ENCODE results near the gene RPP21. TPM values are rescaled to one million over a fixed set of nuclear protein-coding genes. Genes with fewer than 3 reads are reported as not detected.

The RPP21 gene
- total RNA-seq (ENCODE audit: unreplicated experiment), result 35.2 TPM
- long read RNA-seq, transcript RPP21-224 (5 exons, 525 nt), result major isoform, 20 of 26 reads
- long read RNA-seq, partial matches to known transcripts, result 1 of 26 reads
- long read RNA-seq, other reads (novel, unspliced or antisense), result 2 of 26 reads

- Mint-ChIP-seq H3K36me3 (ENCODE audit: low read depth, unreplicated experiment) (peaks cover 16% of the 10 kb centered on the region), H3K4me1 (ENCODE audit: unreplicated experiment) (peaks cover 8% of the 10 kb centered on the region), H3K4me3 (ENCODE audit: unreplicated experiment) (peak within 1 kb of the TSS; percentile 88), H3K9me3 (ENCODE audit: unreplicated experiment) (no peaks in the 10 kb centered on the region), H3K27ac (ENCODE audit: unreplicated experiment) (no peak within 1 kb of the TSS), H3K27me3 (ENCODE audit: unreplicated experiment) (peaks cover 7% of the 10 kb centered on the region)
- TF ChIP-seq, protein P1, sequence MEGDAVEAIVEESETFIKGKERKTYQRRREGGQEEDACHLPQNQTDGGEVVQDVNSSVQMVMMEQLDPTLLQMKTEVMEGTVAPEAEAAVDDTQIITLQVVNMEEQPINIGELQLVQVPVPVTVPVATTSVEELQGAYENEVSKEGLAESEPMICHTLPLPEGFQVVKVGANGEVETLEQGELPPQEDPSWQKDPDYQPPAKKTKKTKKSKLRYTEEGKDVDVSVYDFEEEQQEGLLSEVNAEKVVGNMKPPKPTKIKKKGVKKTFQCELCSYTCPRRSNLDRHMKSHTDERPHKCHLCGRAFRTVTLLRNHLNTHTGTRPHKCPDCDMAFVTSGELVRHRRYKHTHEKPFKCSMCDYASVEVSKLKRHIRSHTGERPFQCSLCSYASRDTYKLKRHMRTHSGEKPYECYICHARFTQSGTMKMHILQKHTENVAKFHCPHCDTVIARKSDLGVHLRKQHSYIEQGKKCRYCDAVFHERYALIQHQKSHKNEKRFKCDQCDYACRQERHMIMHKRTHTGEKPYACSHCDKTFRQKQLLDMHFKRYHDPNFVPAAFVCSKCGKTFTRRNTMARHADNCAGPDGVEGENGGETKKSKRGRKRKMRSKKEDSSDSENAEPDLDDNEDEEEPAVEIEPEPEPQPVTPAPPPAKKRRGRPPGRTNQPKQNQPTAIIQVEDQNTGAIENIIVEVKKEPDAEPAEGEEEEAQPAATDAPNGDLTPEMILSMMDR (IDR thresholded peaks at IDR 0.05; ENCODE audit: unreplicated experiment), result no peak
- peak; percentile 84 for DNase-seq (ENCODE audit: low spot score)
These were observed at the start of gene RPP21 for GRCh38 chr6:30344868-30345671. RPP21 (plus strand) TSS chr6:30345156; CDS start chr6:30345172, 16 bp downstream.

GRCh38 chr6:30295837-30296236 lies 49.1 kb upstream of the RPP21 start:
- no peak overlapping the region for H3K4me3 Mint-ChIP-seq (ENCODE audit: unreplicated experiment)
- H3K27me3 Mint-ChIP-seq (ENCODE audit: unreplicated experiment), result peaks cover 1% of the 10 kb centered on the region
- peaks cover 59% of the 10 kb centered on the region for H3K36me3 Mint-ChIP-seq (ENCODE audit: low read depth, unreplicated experiment)
- no peak for DNase-seq (ENCODE audit: low spot score)
- H3K4me1 Mint-ChIP-seq (ENCODE audit: unreplicated experiment), result no peaks in the 10 kb centered on the region
- H3K27ac Mint-ChIP-seq (ENCODE audit: unreplicated experiment), result no peak overlapping the region
- TF ChIP-seq, protein P1 (IDR thresholded peaks at IDR 0.05; ENCODE audit: unreplicated experiment), result no peak
- no peaks in the 10 kb centered on the region for H3K9me3 Mint-ChIP-seq (ENCODE audit: unreplicated experiment)

DNA sequence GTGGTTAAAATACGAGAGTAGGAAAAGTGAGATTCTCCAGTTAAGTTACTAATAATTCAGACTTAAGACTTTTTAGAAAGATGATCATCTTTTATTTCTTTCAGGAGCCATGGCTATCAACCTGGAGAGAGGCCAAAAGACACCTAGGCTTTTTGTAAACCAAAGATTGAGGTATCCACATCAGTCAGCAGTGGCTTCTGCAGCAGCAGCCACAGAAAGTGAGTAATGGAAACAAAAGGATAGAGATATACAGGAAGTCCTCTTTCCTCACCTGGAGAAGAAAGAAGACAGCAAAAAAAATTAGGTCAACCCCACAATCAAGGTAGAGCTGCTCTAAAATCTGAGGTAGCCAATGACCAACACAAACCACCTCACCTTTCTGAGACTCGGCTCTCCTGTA lies 41.0 kb upstream of the RPP21 start:
- no peak overlapping the region for H3K27ac Mint-ChIP-seq (ENCODE audit: unreplicated experiment)
- no peak for DNase-seq (ENCODE audit: low spot score)

GRCh38 chr6:30311101-30311500 lies 33.9 kb upstream of the RPP21 start:
- peaks cover 30% of the 10 kb centered on the region for H3K36me3 Mint-ChIP-seq (ENCODE audit: low read depth, unreplicated experiment)

More for the DNA sequence above, 41.0 kb upstream of the RPP21 start:
- Mint-ChIP-seq H3K9me3 (ENCODE audit: unreplicated experiment) (no peaks in the 10 kb centered on the region), H3K36me3 (ENCODE audit: low read depth, unreplicated experiment) (peaks cover 36% of the 10 kb centered on the region), H3K4me1 (ENCODE audit: unreplicated experiment) (no peaks in the 10 kb centered on the region), H3K27me3 (ENCODE audit: unreplicated experiment) (peaks cover 2% of the 10 kb centered on the region), H3K4me3 (ENCODE audit: unreplicated experiment) (no peak overlapping the region)
- TF ChIP-seq, protein P1 (IDR thresholded peaks at IDR 0.05; ENCODE audit: unreplicated experiment), result no peak

More at GRCh38 chr6:30311101-30311500, 33.9 kb upstream of the RPP21 start:
- Mint-ChIP-seq H3K27me3 (ENCODE audit: unreplicated experiment) (peaks cover 2% of the 10 kb centered on the region), H3K27ac (ENCODE audit: unreplicated experiment) (no peak overlapping the region), H3K9me3 (ENCODE audit: unreplicated experiment) (no peaks in the 10 kb centered on the region), H3K4me1 (ENCODE audit: unreplicated experiment) (peaks cover 7% of the 10 kb centered on the region), H3K4me3 (ENCODE audit: unreplicated experiment) (no peak overlapping the region)
- DNase-seq (ENCODE audit: low spot score), result no peak
- TF ChIP-seq, protein P1 (IDR thresholded peaks at IDR 0.05; ENCODE audit: unreplicated experiment), result no peak
